Vagina (tissue), 2 donors: ENCODE results near the gene RRAS. TPM values are rescaled to one million over a fixed set of nuclear protein-coding genes. Genes with fewer than 3 reads are reported as not detected.

ENCODE experiments used
- DNase-seq, 2 donors: peaks; one replicate each; pipeline ENCODE4 v3.0.0-alpha.2; 2017; ENCODE audit errors: extremely low spot score in 2 of 2
- H3K27ac ChIP-seq: fragments of 200-600 bp; sonication (generic); one replicate; pipeline ENCODE4 v1.5.1; 2019
- H3K27me3 ChIP-seq: fragments of 200-600 bp; sonication (generic); one replicate; pipeline ENCODE4 v1.5.1; 2019
- H3K36me3 ChIP-seq, 2 donors: fragments of 200-600 bp; sonication (generic); one replicate each; pipeline ENCODE4 v1.5.1; 2017 to 2019
- H3K4me1 ChIP-seq: fragments of 200-600 bp; sonication (generic); one replicate; pipeline ENCODE4 v1.5.1; 2019
- H3K4me3 ChIP-seq, 2 donors: fragments of 200-600 bp; sonication (generic); 1 replicate in 1 of 2; 2 replicates in 1 of 2; pipeline ENCODE4 v1.5.1; 2016 to 2019
- H3K9me3 ChIP-seq: fragments of 200-600 bp; sonication (generic); one replicate; pipeline ENCODE4 v1.5.1; 2019
- POLR2A ChIP-seq, 2 donors: fragments of 450-650 bp; IDR thresholded peaks; one replicate each; pipeline ENCODE4 v1.6.1; 2017; ENCODE audit warnings: antibody characterized with exemption in 2 of 2, mild to moderate bottlenecking in 2 of 2, moderate library complexity in 2 of 2
- POLR2AphosphoS5 ChIP-seq, 2 donors: sonication (generic); formaldehyde crosslinking; IDR thresholded peaks; one replicate each; pipeline ENCODE4 v1.9.0; 2017; ENCODE audit warnings: antibody characterized with exemption in 2 of 2, mild to moderate bottlenecking in 2 of 2, low read depth in 1 of 2; ENCODE audit not compliant: insufficient read depth in 1 of 2
- intact Hi-C: fragments of 100-400 bp; cut with DNase I; formaldehyde crosslinking; loops from one replicate; pipeline ENCODE4 v1.15.1; 2023
- total RNA-seq: library from RNA; depleted of rRNA; stranded (reverse); fragments of >200 nt; gene quantifications from one replicate; pipeline ENCODE4 v1.2.3, GENCODE V29; 2016
- TF ChIP-seq, protein P1 (sequence below), 3 experiments: fragments of 450-650 bp in 2 of 3; fragments of 200-600 bp in 1 of 3; sonication (generic) in 1 of 3; IDR thresholded peaks; one replicate each; pipeline ENCODE4 v1.5.1; 2017 to 2019; ENCODE audit warnings: antibody characterized with exemption in 3 of 3, mild to moderate bottlenecking in 2 of 3, moderate library complexity in 2 of 3

RRAS gene
- total RNA-seq, 1 donor from 2014 or later = 112 TPM

DNA sequence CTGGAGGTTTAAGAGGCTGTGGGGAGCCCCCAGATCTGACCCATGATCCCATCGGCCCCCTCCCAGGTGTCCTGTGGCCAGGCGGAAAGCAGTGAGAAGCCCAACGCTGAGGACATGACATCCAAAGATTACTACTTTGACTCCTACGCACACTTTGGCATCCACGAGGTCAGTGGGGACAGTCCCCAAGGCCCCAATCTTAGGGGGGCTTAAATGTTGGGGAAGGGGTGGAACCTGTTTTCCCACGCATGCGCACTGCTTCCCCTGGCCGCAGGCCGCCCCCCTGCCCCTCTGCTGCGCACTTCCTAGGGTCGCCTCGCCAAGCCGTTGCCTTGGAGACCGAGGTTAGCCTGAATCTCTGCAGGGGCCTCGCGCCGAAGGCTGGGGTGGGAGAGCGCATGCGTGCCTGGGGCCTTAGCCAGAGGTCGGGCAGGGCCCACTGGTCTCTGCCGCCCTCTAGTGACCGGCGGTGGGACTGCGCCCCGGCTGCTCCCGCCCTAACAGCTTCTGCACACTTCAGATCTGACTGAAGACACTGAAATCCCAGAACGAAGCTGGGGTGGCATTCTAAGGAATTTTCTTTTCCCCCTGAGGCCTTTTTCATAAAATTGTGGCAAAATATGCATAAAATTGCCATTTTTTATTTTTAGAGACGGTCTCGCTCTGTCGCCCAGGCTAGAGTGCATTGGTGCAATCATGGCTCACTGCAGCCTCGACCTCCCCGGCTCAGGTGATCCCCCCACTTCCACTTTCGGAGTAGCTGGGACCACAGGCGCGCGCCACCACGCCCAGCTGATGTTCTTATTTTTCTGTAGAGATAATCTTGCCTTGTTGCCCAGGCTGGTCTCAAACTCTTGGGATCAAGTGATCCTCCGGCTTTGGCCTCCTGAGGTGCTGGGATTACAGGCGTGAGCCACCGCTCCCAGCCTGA, 40.7 kb upstream of the RRAS start:
- Histone ChIP-seq H3K36me3 (peaks cover 0 to 44% of the 10 kb centered on the region in 2 donors), H3K27ac (peak overlapping the region; percentile 95), H3K4me1 (peaks cover 48% of the 10 kb centered on the region), H3K9me3 (no peaks in the 10 kb centered on the region), H3K27me3 (no peaks in the 10 kb centered on the region), H3K4me3 (peak overlapping the region; percentile 27 to 31)
- TF ChIP-seq POLR2AphosphoS5 (IDR thresholded peaks at IDR 0.05; ENCODE audit: insufficient read depth in 1 of 2, low read depth in 1 of 2) (peak; percentile 58 to 80), POLR2A (IDR thresholded peaks at IDR 0.05) (no peak)
- TF ChIP-seq, protein P1, sequence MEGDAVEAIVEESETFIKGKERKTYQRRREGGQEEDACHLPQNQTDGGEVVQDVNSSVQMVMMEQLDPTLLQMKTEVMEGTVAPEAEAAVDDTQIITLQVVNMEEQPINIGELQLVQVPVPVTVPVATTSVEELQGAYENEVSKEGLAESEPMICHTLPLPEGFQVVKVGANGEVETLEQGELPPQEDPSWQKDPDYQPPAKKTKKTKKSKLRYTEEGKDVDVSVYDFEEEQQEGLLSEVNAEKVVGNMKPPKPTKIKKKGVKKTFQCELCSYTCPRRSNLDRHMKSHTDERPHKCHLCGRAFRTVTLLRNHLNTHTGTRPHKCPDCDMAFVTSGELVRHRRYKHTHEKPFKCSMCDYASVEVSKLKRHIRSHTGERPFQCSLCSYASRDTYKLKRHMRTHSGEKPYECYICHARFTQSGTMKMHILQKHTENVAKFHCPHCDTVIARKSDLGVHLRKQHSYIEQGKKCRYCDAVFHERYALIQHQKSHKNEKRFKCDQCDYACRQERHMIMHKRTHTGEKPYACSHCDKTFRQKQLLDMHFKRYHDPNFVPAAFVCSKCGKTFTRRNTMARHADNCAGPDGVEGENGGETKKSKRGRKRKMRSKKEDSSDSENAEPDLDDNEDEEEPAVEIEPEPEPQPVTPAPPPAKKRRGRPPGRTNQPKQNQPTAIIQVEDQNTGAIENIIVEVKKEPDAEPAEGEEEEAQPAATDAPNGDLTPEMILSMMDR (IDR thresholded peaks at IDR 0.05) = peak; percentile 91 to 98 (median 98)
- intact Hi-C loops = no loop called here
- no peak for DNase-seq

DNA sequence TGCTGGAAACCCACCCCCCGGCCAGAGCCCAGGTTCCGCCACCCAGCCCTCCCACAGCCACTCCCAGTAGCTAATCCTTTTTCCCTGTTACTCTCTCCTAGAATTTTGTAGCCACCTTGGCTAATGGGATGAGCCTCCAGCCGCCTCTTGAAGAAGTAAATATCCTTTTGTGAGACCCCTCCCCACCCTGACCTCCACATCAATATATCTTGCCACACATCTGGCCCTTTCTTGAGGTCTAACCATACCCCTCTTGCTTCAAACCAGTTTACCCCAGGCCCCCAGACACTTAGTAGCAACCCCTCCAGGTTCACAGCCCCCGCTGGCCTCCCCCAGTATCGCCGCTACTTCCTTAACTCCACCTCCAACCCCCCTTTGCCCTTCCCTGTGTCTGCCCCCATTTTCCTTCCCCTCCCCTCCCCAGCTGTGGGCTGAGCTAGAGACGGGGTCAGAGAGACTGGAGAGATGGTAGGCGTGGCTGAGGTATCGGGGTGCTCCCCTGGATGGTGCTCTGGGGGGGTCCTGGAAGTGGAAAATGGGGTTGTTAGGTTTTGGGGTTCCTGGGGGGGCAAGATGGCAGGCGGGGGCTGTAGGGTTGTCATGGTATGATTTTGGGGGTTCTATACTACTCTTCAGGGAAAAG, 39.9 kb upstream of the RRAS start:
- H3K4me1 ChIP-seq = peaks cover 52% of the 10 kb centered on the region
- H3K4me3 ChIP-seq = peak overlapping the region in 1 of 2 donors; percentile 31
- TF ChIP-seq, protein P1 (IDR thresholded peaks at IDR 0.05) = no peak
- TF ChIP-seq POLR2AphosphoS5 (IDR thresholded peaks at IDR 0.05; ENCODE audit: insufficient read depth in 1 of 2, low read depth in 1 of 2) (no peak), POLR2A (IDR thresholded peaks at IDR 0.05) (no peak)
- no peaks in the 10 kb centered on the region for H3K9me3 ChIP-seq
- H3K36me3 ChIP-seq = peaks cover 0 to 37% of the 10 kb centered on the region in 2 donors
- intact Hi-C loops = no loop called here
- H3K27ac ChIP-seq = peak overlapping the region; percentile 95
- DNase-seq = no peak
- H3K27me3 ChIP-seq = no peaks in the 10 kb centered on the region

DNA sequence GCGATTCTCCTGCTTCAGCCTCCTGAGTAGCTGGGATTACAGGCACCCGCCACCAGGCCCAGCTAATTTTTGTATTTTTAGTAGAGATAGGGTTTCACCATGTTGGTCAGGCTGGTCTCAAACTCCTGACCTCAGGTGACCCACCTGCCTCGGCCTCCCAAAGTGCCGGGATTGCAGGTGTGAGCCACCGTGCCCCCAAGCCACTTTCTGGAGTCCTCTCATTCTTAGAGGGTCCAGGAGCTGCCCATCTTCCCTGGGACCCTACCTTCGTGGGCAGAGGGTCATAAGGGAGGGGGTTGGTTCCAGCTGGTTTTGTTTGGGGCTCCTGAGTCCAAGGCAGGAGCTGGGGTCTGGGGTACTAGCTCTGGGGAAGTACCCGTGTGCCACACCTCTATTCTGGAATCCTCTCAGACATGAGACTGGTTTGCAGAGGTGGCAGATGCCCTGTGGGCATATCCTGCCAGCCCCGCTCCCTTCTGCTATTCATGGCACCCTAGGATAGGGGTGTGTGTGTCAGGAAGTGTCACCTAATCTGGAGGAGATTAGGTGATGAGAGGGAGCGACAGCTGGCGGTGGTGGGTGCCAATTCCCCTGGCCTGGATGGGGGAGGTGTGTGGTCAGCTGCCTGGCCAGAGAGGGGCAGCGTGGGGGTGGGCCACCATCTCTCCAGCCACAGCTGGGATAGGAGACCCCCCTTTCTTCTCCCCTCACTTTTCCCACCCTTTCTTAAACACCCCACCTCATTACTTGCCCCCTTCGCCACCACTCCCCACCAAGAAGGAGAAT, 39.2 kb upstream of the RRAS start:
- no peak overlapping the region for H3K4me3 ChIP-seq
- peak overlapping the region; percentile 95 for H3K27ac ChIP-seq
- no peaks in the 10 kb centered on the region for H3K9me3 ChIP-seq
- DNase-seq = no peak
- intact Hi-C loops = no loop called here
- no peaks in the 10 kb centered on the region for H3K27me3 ChIP-seq
- TF ChIP-seq POLR2A (IDR thresholded peaks at IDR 0.05) = no peak
- TF ChIP-seq, protein P1 (IDR thresholded peaks at IDR 0.05) = no peak
- no peak for TF ChIP-seq POLR2AphosphoS5 (IDR thresholded peaks at IDR 0.05; ENCODE audit: insufficient read depth in 1 of 2, low read depth in 1 of 2)
- peaks cover 52% of the 10 kb centered on the region for H3K4me1 ChIP-seq
- H3K36me3 ChIP-seq = peaks cover 0 to 32% of the 10 kb centered on the region in 2 donors

DNA sequence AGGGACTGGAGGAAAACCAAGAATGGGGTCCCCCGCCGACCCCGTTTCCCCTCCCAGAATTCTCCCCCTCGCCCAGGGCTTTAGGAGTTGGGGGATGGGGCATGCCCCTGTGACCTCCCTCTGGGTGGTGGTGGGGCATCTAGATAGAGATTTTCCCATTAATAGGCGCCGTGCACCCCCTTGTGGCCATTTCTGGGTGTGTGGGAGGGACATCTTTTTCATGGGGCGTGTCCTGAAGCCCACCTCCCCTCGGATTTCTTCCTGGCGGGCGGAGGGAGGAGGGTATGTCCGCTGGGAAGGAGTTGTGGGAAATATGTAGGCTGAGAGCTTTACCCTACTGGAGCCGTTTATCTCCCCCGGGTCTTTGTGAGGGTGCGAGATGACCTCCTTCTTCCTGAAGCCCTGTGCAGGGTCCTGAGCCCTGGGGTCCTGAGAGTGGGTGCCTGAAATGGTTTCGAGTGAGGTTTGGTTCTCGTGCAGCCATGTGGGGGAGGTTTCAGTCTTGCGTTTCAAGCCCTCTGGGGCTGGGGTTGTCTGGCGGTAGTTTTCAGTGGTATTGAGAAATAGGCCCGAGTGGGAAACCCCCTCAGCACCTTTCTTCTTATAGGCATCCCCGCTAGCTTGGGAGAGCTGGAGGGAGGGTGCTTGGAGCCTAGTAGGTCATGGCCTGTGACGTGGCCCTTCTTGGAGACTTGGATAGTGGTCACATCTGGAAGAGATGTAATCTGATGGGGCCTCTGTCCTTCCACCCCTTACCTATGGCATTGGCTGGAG, 38.1 kb upstream of the RRAS start:
- Histone ChIP-seq H3K36me3 (peaks cover 0 to 22% of the 10 kb centered on the region in 2 donors), H3K27ac (peak overlapping the region; percentile 95), H3K4me1 (peaks cover 52% of the 10 kb centered on the region), H3K4me3 (peak overlapping the region; percentile 80 to 89), H3K27me3 (no peaks in the 10 kb centered on the region), H3K9me3 (no peaks in the 10 kb centered on the region)
- no peak for DNase-seq
- TF ChIP-seq, protein P1 (IDR thresholded peaks at IDR 0.05) = peak; percentile 34 to 60 (median 38)
- TF ChIP-seq POLR2A (IDR thresholded peaks at IDR 0.05) (no peak), POLR2AphosphoS5 (IDR thresholded peaks at IDR 0.05; ENCODE audit: insufficient read depth in 1 of 2, low read depth in 1 of 2) (no peak)
- intact Hi-C loops = no loop called here
